Activated naive CD4-positive, alpha-beta T cell (primary cell): Measurements from ENCODE around the gene KHNYN.
"Not testable (repeated sequence)": the region's sequence is repeated elsewhere in the genome, so short reads cannot be mapped to it uniquely, and the experiment has no call there.

Experiments used
- DNase-seq, 4 experiments: peaks; one replicate each; lab custom pipeline; 2025; lab: John Stamatoyannopoulos, UW

Gene KHNYN

GRCh38 chr14:24473211-24473610 lies 43.5 kb downstream of the KHNYN start:
- DNase-seq: no peak

GRCh38 chr14:24475261-24475660 lies 45.5 kb downstream of the KHNYN start:
- no peak for DNase-seq

GRCh38 chr14:24479999-24480398 lies 50.2 kb downstream of the KHNYN start:
- DNase-seq: not testable (repeated sequence)

- peak in 2 of 4 experiments; percentile 5 to 12 for DNase-seq
Measured at GRCh38 chr14:24481622-24482324, 52.0 kb downstream of the KHNYN start.

GRCh38 chr14:24482699-24483303 lies 53.0 kb downstream of the KHNYN start:
- DNase-seq: not testable (repeated sequence)

- no peak for DNase-seq
Measured at GRCh38 chr14:24483604-24484252, 54.0 kb downstream of the KHNYN start.
